ENCODE data around the gene TMEM131L. TPM values are rescaled to one million over a fixed set of nuclear protein-coding genes. Genes with fewer than 3 reads are reported as not detected.

The TMEM131L gene
- total and polyA plus RNA-seq, 4 donors, result 4.9 to 41.3 (median 12.9) TPM

DNA sequence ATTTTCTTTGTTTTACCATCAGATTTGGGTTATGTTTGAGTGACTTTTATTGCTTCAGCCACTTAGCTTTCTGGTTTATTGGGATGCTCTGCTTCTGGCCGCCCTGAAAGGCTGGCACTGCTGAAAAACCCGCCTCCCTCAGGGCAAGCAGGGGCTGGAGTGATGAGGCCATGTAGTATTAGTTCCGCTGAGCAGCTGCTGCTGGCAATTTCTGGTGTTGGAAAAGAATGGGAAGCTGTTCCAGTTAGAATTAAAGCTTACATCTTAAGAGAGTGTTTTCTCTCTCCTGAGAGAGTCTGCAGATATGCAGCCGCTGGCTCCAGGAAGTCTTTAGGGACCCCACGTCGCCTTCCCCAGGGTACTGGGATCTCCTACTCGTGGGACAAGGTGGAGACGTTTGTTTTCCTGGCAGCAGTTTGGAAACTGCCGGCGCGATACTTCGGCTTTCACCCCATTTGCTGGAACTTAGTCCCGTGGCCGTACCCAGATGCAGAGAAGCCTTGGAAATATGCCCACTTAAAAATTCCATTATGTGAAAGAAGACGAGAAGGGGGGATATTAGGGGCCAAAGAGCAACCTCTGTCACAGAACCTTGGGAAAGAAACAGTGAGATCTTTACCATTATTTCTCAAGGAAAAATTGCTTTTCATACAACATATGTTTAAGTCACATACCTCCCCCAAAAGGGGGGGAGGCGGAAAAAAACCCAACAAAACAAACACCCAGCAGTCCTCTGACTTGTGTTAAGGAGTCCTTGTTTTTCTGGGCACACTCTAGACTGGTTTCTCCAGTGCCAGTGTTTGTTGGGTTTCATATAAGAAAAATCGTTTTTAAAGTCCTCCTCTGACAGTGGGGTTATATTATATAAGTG, 72.6 kb downstream of the TMEM131L start:
- Histone ChIP-seq H3K36me3 (ENCODE audit: control insufficient read depth in 4 of 4, insufficient read depth in 3 of 4, low read depth in 1 of 4, low read length in 3 of 4) (no peaks in the 10 kb centered on the region), H3K9me3 (ENCODE audit: control insufficient read depth in 4 of 4, low read length in 3 of 4) (no peaks in the 10 kb centered on the region), H3K4me3 (ENCODE audit: low read depth in 1 of 3, low read length in 3 of 3) (no peak overlapping the region), H3K27ac (ENCODE audit: low read depth in 1 of 2, low read length in 2 of 2) (no peak overlapping the region), H3K9ac (ENCODE audit: low read depth in 1 of 2, low read length in 2 of 2) (no peak overlapping the region), H3K27me3 (ENCODE audit: control insufficient read depth in 4 of 4, insufficient read depth in 4 of 4, low read length in 3 of 4) (no peaks in the 10 kb centered on the region), H3K4me1 (ENCODE audit: control insufficient read depth in 4 of 4, insufficient read depth in 4 of 4, low read length in 3 of 4) (peaks cover 1 to 12% (median 7%) of the 10 kb centered on the region in 4 donors)
- WGBS, result 78% methylated on average over 17 of the region's 17 CpGs
- TF ChIP-seq FOXA1 (IDR thresholded peaks at IDR 0.05) (no peak), YY1 (IDR thresholded peaks at IDR 0.05) (no peak), TAF1 (conservative IDR thresholded peaks at IDR 0.05) (no peak), GABPA (IDR thresholded peaks at IDR 0.05 in 1 of 2, conservative IDR thresholded peaks at IDR 0.05 in 1 of 2) (no peak), HNF4G (IDR thresholded peaks at IDR 0.05) (no peak), FOXA2 (IDR thresholded peaks at IDR 0.05) (no peak), JUND (IDR thresholded peaks at IDR 0.05) (no peak)
- TF ChIP-seq, protein P1, sequence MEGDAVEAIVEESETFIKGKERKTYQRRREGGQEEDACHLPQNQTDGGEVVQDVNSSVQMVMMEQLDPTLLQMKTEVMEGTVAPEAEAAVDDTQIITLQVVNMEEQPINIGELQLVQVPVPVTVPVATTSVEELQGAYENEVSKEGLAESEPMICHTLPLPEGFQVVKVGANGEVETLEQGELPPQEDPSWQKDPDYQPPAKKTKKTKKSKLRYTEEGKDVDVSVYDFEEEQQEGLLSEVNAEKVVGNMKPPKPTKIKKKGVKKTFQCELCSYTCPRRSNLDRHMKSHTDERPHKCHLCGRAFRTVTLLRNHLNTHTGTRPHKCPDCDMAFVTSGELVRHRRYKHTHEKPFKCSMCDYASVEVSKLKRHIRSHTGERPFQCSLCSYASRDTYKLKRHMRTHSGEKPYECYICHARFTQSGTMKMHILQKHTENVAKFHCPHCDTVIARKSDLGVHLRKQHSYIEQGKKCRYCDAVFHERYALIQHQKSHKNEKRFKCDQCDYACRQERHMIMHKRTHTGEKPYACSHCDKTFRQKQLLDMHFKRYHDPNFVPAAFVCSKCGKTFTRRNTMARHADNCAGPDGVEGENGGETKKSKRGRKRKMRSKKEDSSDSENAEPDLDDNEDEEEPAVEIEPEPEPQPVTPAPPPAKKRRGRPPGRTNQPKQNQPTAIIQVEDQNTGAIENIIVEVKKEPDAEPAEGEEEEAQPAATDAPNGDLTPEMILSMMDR (IDR thresholded peaks at IDR 0.05; ENCODE audit: low read depth, low read length, missing input control), result no peak
- TF ChIP-seq, protein P2, sequence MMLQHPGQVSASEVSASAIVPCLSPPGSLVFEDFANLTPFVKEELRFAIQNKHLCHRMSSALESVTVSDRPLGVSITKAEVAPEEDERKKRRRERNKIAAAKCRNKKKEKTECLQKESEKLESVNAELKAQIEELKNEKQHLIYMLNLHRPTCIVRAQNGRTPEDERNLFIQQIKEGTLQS (IDR thresholded peaks at IDR 0.05), result no peak
- no peak for DNase-seq (ENCODE audit: low spot score)

DNA sequence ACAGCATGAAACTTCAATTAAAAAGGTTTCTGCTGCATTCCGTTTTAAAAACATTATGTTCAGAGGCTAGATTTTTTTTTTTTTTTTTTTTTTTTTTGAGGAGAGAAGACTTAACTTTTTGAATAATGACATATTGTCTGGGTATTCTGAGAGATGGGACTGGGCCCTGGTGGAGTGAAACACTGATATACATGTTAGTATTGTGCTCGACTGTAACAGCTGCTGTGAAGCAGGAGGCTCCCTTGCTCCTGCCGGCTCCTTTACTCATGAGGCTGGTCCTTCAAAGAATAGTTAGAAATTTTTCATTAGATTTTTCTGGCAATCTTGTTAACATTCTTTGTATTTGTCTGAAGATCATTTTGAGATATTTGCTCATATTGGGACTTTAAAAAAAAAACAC, 73.3 kb downstream of the TMEM131L start:
- DNase-seq (ENCODE audit: low spot score), result no peak
- WGBS, result 90% methylated on average over 3 of the region's 3 CpGs
- Histone ChIP-seq H3K9me3 (ENCODE audit: control insufficient read depth in 4 of 4, low read length in 3 of 4) (no peaks in the 10 kb centered on the region), H3K27ac (ENCODE audit: low read depth in 1 of 2, low read length in 2 of 2) (no peak overlapping the region), H3K4me3 (ENCODE audit: low read depth in 1 of 3, low read length in 3 of 3) (no peak overlapping the region), H3K27me3 (ENCODE audit: control insufficient read depth in 4 of 4, insufficient read depth in 4 of 4, low read length in 3 of 4) (no peaks in the 10 kb centered on the region), H3K4me1 (ENCODE audit: control insufficient read depth in 4 of 4, insufficient read depth in 4 of 4, low read length in 3 of 4) (peaks cover 1 to 8% (median 4%) of the 10 kb centered on the region in 4 donors), H3K36me3 (ENCODE audit: control insufficient read depth in 4 of 4, insufficient read depth in 3 of 4, low read depth in 1 of 4, low read length in 3 of 4) (no peaks in the 10 kb centered on the region), H3K9ac (ENCODE audit: low read depth in 1 of 2, low read length in 2 of 2) (no peak overlapping the region)
- TF ChIP-seq, protein P1 (IDR thresholded peaks at IDR 0.05; ENCODE audit: low read depth, low read length, missing input control), result no peak
- TF ChIP-seq, protein P3, sequence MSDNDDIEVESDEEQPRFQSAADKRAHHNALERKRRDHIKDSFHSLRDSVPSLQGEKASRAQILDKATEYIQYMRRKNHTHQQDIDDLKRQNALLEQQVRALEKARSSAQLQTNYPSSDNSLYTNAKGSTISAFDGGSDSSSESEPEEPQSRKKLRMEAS (IDR thresholded peaks at IDR 0.05), result no peak
- TF ChIP-seq EGR1 (IDR thresholded peaks at IDR 0.05; ENCODE audit: low read depth in 2 of 2) (no peak), FOXA1 (IDR thresholded peaks at IDR 0.05) (no peak), RAD21 (IDR thresholded peaks at IDR 0.05) (no peak), GABPA (IDR thresholded peaks at IDR 0.05 in 1 of 2, conservative IDR thresholded peaks at IDR 0.05 in 1 of 2) (no peak), RXRA (IDR thresholded peaks at IDR 0.05) (no peak), JUND (IDR thresholded peaks at IDR 0.05) (no peak), TAF1 (conservative IDR thresholded peaks at IDR 0.05) (no peak), HNF4A (conservative IDR thresholded peaks at IDR 0.05) (no peak)
- TF ChIP-seq, protein P4, sequence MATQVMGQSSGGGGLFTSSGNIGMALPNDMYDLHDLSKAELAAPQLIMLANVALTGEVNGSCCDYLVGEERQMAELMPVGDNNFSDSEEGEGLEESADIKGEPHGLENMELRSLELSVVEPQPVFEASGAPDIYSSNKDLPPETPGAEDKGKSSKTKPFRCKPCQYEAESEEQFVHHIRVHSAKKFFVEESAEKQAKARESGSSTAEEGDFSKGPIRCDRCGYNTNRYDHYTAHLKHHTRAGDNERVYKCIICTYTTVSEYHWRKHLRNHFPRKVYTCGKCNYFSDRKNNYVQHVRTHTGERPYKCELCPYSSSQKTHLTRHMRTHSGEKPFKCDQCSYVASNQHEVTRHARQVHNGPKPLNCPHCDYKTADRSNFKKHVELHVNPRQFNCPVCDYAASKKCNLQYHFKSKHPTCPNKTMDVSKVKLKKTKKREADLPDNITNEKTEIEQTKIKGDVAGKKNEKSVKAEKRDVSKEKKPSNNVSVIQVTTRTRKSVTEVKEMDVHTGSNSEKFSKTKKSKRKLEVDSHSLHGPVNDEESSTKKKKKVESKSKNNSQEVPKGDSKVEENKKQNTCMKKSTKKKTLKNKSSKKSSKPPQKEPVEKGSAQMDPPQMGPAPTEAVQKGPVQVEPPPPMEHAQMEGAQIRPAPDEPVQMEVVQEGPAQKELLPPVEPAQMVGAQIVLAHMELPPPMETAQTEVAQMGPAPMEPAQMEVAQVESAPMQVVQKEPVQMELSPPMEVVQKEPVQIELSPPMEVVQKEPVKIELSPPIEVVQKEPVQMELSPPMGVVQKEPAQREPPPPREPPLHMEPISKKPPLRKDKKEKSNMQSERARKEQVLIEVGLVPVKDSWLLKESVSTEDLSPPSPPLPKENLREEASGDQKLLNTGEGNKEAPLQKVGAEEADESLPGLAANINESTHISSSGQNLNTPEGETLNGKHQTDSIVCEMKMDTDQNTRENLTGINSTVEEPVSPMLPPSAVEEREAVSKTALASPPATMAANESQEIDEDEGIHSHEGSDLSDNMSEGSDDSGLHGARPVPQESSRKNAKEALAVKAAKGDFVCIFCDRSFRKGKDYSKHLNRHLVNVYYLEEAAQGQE (IDR thresholded peaks at IDR 0.05), result no peak
